HG02610 (cell line): Measurements from ENCODE around the gene TMCO4.

Experiments
- ATAC-seq: cut with Tn5 transposase; IDR thresholded peaks from one replicate; pipeline ENCODE4 v1.9.1; 2021; ENCODE audit warnings: mild to moderate bottlenecking, moderate library complexity; ENCODE audit not compliant: unreplicated experiment

Gene TMCO4

GRCh38 chr1:19750882-19751276 is 48.8 kb downstream of the TMCO4 start:
- no peak for ATAC-seq

- no peak for ATAC-seq
These were observed 49.4 kb downstream of the TMCO4 start for GRCh38 chr1:19750101-19750881.

- ATAC-seq = no peak
These were observed 50.0 kb downstream of the TMCO4 start for GRCh38 chr1:19749685-19750084.

GRCh38 chr1:19747761-19748160 is 52.0 kb downstream of the TMCO4 start:
- ATAC-seq = no peak

GRCh38 chr1:19744886-19745285 is 54.8 kb downstream of the TMCO4 start:
- ATAC-seq = no peak

- no peak for ATAC-seq
These were observed 55.4 kb downstream of the TMCO4 start for GRCh38 chr1:19744335-19744743.

- ATAC-seq = no peak
These were observed 55.9 kb downstream of the TMCO4 start for GRCh38 chr1:19743793-19744192.

GRCh38 chr1:19743180-19743579 is 56.5 kb downstream of the TMCO4 start:
- no peak for ATAC-seq

GRCh38 chr1:19739628-19740027 is 60.1 kb downstream of the TMCO4 start:
- ATAC-seq = no peak

GRCh38 chr1:19738669-19739068 is 61.0 kb downstream of the TMCO4 start:
- no peak for ATAC-seq

- no peak for ATAC-seq
These were observed 61.6 kb downstream of the TMCO4 start for GRCh38 chr1:19738076-19738475.

- ATAC-seq = no peak
These were observed 62.5 kb downstream of the TMCO4 start for GRCh38 chr1:19737104-19737825.

GRCh38 chr1:19735440-19736127 is 64.1 kb downstream of the TMCO4 start:
- no peak for ATAC-seq

- ATAC-seq = no peak
These were observed 65.2 kb downstream of the TMCO4 start for GRCh38 chr1:19734472-19734999.

- ATAC-seq = no peak
These were observed 65.7 kb downstream of the TMCO4 start for GRCh38 chr1:19734056-19734455.

- no peak for ATAC-seq
These were observed 66.1 kb downstream of the TMCO4 start for GRCh38 chr1:19733615-19734014.

GRCh38 chr1:19731311-19731821 is 68.3 kb downstream of the TMCO4 start:
- ATAC-seq = no peak

- ATAC-seq = no peak
These were observed 68.9 kb downstream of the TMCO4 start for GRCh38 chr1:19730793-19731192.

- no peak for ATAC-seq
These were observed 69.5 kb downstream of the TMCO4 start for GRCh38 chr1:19730232-19730631.

- no peak for ATAC-seq
These were observed 71.1 kb downstream of the TMCO4 start for GRCh38 chr1:19728413-19729145.

- ATAC-seq = no peak
These were observed 74.1 kb downstream of the TMCO4 start for GRCh38 chr1:19725606-19726005.
